ENCODE data around the gene HLA-E. TPM values are rescaled to one million over a fixed set of nuclear protein-coding genes. Genes with fewer than 3 reads are reported as not detected.
"Not testable (repeated sequence)": the region's sequence is repeated elsewhere in the genome, so short reads cannot be mapped to it uniquely, and the experiment has no call there.

The HLA-E gene
- total and polyA plus RNA-seq, 10 donors: 514 to 2,111 (median 1,362) TPM

DNA sequence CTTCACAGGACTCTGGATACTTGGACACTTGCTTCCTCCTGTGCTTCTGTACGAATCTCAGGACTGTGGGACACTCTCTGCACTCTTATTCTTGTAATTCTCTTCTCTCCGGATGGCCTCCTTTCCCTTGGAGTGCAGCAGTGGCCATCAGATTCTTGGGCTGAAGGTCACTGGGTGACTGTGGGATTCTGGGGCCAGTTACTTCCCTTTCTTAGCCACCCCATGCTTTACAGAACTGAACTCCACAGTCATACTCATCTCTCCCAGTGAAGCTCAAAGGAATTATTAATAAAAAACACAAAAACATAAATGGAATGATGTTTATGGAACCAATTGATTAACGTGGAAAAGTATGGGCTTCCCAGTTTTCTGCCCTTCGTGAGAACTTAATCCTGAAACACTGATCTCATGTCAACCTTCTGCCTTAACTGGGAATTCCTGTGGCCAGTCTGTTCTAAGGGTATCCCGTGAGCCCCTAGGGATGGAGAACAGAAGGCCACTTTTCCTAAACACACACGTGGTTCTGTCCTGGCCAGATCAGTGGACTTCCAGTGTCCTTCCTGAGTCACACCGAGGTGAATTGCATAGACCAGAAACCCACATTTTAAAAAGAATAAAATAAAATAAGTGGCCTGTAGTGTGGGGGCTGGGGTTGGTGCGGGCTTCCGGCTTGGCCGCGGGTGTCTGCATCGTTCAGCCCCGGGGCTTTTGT, 23.6 kb upstream of the HLA-E start:
- TF ChIP-seq, protein P1, sequence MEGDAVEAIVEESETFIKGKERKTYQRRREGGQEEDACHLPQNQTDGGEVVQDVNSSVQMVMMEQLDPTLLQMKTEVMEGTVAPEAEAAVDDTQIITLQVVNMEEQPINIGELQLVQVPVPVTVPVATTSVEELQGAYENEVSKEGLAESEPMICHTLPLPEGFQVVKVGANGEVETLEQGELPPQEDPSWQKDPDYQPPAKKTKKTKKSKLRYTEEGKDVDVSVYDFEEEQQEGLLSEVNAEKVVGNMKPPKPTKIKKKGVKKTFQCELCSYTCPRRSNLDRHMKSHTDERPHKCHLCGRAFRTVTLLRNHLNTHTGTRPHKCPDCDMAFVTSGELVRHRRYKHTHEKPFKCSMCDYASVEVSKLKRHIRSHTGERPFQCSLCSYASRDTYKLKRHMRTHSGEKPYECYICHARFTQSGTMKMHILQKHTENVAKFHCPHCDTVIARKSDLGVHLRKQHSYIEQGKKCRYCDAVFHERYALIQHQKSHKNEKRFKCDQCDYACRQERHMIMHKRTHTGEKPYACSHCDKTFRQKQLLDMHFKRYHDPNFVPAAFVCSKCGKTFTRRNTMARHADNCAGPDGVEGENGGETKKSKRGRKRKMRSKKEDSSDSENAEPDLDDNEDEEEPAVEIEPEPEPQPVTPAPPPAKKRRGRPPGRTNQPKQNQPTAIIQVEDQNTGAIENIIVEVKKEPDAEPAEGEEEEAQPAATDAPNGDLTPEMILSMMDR (IDR thresholded peaks at IDR 0.05 in 8 of 11, conservative IDR thresholded peaks at IDR 0.05 in 3 of 11): no peak
- TF ChIP-seq POLR2AphosphoS5 (IDR thresholded peaks at IDR 0.05): no peak
- TF ChIP-seq POLR2A (IDR thresholded peaks at IDR 0.05): no peak
- no peaks in the 10 kb centered on the region for H3K36me3 ChIP-seq
- intact Hi-C loops (cut with DNase I; ENCODE audit: low total_unique reads): no loop called here
- no peak overlapping the region for H3K27ac ChIP-seq
- H3K9me3 ChIP-seq: no peaks in the 10 kb centered on the region
- DNase-seq: no peak
- peaks cover 5 to 98% (median 93%) of the 10 kb centered on the region in 7 donors for H3K27me3 ChIP-seq (replicated peaks in 1 of 7)
- H3K4me1 ChIP-seq: peaks cover 24 to 54% (median 41%) of the 10 kb centered on the region in 6 donors
- peak overlapping the region; percentile 24 to 70 (median 46) for H3K4me3 ChIP-seq
- 11 to 16% (median 13%) methylated on average over 13 of the region's 13 CpGs for WGBS, 5 donors

DNA sequence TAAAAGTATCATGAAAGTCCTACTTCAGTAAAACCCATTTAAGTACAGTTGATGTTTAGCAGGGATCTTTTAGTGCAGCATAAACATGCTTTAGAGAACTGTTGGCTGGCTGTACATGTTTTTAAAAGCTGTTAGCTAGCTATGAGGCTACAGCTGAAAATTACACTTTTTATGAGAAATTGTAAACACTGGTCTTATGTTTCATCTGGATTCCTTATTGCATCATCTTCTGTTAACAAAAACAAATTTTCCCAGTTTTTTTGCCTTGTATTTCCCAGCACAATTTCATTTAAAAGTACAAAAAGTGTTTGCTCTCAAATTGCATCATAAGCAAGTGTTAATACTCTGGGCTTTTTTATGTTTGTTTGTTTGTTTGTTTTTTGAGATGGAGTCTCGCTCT, 18.3 kb upstream of the HLA-E start:
- H3K4me1 ChIP-seq: peaks cover 8 to 17% (median 15%) of the 10 kb centered on the region in 6 donors
- WGBS, 5 donors: 87 to 100% (median 96%) methylated on average over 1 of the region's 1 CpG
- peaks cover 2 to 92% (median 53%) of the 10 kb centered on the region in 7 donors for H3K27me3 ChIP-seq (replicated peaks in 1 of 7)
- intact Hi-C loops (cut with DNase I; ENCODE audit: low total_unique reads): no loop called here
- no peak overlapping the region for H3K27ac ChIP-seq
- H3K36me3 ChIP-seq: no peaks in the 10 kb centered on the region
- no peak for DNase-seq
- no peak overlapping the region for H3K4me3 ChIP-seq
- TF ChIP-seq POLR2A (IDR thresholded peaks at IDR 0.05) (no peak), POLR2AphosphoS5 (IDR thresholded peaks at IDR 0.05) (no peak)
- TF ChIP-seq, protein P1 (IDR thresholded peaks at IDR 0.05 in 8 of 11, conservative IDR thresholded peaks at IDR 0.05 in 3 of 11): no peak
- no peaks in the 10 kb centered on the region for H3K9me3 ChIP-seq

DNA sequence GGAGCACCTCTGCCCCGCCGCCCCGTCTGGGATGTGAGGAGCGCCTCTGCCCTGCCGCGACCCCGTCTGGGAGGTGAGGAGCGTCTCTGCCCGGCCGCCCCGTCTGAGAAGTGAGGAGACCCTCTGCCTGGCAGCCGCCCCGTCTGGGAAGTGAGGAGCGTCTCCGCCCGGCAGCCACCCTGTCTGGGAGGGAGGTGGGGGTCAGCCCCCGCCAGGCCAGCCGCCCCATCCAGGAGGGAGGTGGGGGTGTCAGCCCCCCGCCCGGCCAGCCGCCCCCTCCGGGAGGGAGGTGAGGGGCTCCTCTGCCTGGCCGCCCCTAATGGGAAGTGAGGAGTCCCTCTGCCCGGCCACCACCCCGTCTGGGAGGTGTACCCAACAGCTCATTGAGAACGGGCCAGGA, 14.2 kb upstream of the HLA-E start:
- peaks cover 0 to 94% (median 42%) of the 10 kb centered on the region in 7 donors for H3K27me3 ChIP-seq (replicated peaks in 1 of 7)
- 83 to 93% (median 91%) methylated on average over 8 to 25 of the region's 26 CpGs for WGBS, 5 donors
- H3K4me3 ChIP-seq; H3K9me3 ChIP-seq; DNase-seq; intact Hi-C loops (cut with DNase I; ENCODE audit: low total_unique reads); H3K36me3 ChIP-seq; H3K27ac ChIP-seq; H3K4me1 ChIP-seq: not testable (repeated sequence)

DNA sequence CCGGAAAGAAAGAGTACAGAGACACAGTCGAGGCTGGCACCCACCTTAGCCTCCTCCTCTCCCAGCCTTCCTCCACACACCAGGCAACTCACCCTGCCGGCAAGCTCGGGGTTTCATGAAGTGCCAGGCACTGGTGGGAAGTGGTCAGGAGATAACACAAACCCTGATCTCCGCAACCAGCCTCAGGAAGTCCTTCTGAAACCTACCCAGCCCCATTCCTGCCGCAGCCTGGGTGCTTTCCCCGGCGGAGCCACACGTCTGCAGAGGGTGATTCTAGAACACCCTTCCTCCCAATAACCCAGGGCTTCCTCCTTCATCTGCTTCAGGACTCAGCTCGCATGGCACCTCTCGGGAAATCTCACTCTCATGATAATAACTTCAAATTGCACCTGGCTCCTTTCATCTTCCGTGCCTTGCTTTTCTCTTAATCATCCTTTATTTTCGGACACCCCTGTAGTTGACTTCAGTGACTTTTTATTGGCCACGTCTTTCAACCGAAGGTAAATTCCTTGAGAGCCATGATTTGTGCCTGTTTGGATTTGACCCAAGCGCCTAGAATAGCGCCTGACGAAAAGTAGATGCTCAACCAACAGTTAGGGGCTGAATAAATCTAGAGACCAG, 8.7 kb upstream of the HLA-E start:
- 4 to 8% (median 5%) methylated on average over 18 of the region's 18 CpGs for WGBS, 5 donors
- intact Hi-C loops (cut with DNase I; ENCODE audit: low total_unique reads): loop anchor here (5.0 to 10.0 kb wide), 3 partner anchors 62 to 194 kb away; partner anchors contain the start of gene DHX16

More for the DNA sequence above, 8.7 kb upstream of the HLA-E start:
- DNase-seq: no peak
- Histone ChIP-seq H3K27me3 (replicated peaks in 1 of 7) (peaks cover 4 to 72% (median 46%) of the 10 kb centered on the region in 7 donors), H3K4me3 (peak overlapping the region in 2 of 8 donors; percentile 1 to 17), H3K4me1 (peaks cover 17 to 34% (median 24%) of the 10 kb centered on the region in 6 donors), H3K9me3 (no peaks in the 10 kb centered on the region), H3K36me3 (no peaks in the 10 kb centered on the region), H3K27ac (no peak overlapping the region)
- TF ChIP-seq POLR2A (IDR thresholded peaks at IDR 0.05) (no peak), POLR2AphosphoS5 (IDR thresholded peaks at IDR 0.05) (peak in 1 of 3 donors; percentile 9)
